IMR-90 (cell line): ENCODE measurements around the gene MPPED1.

ENCODE experiments used
- BHLHE40 ChIP-seq: fragments of 150-350 bp; IDR thresholded peaks from 2 replicates; pipeline ENCODE4 v1.6.1; 2016; ENCODE audit warnings: mild to moderate bottlenecking, low read depth, low read length
- CTCF ChIP-seq: conservative IDR thresholded peaks from 2 replicates; pipeline ENCODE4 v1.5.1; 2012; ENCODE audit warnings: mild to moderate bottlenecking, low read depth, low read length, improper control_type of control experiment

GRCh38 chr22:43530349-43531201 is 118.8 kb downstream of the MPPED1 start:
- no peak for TF ChIP-seq BHLHE40
- no peak for TF ChIP-seq CTCF
